K562 treated with DMSO at 1 percent for 24 hours (cell line): ENCODE results near the gene ZNF274. TPM values are rescaled to one million over a fixed set of nuclear protein-coding genes. Genes with fewer than 3 reads are reported as not detected.

Experiments
- total RNA-seq: library from RNA; unstranded; fragments of 300-600 nt; gene quantifications from 2 replicates; pipeline ENCODE4 v1.2.3, GENCODE V29; 2022; ENCODE audit warnings: low read depth; ENCODE audit not compliant: insufficient read depth

The ZNF274 gene
- 33.1 and 33.2 TPM in 2 replicates for total RNA-seq

DNA sequence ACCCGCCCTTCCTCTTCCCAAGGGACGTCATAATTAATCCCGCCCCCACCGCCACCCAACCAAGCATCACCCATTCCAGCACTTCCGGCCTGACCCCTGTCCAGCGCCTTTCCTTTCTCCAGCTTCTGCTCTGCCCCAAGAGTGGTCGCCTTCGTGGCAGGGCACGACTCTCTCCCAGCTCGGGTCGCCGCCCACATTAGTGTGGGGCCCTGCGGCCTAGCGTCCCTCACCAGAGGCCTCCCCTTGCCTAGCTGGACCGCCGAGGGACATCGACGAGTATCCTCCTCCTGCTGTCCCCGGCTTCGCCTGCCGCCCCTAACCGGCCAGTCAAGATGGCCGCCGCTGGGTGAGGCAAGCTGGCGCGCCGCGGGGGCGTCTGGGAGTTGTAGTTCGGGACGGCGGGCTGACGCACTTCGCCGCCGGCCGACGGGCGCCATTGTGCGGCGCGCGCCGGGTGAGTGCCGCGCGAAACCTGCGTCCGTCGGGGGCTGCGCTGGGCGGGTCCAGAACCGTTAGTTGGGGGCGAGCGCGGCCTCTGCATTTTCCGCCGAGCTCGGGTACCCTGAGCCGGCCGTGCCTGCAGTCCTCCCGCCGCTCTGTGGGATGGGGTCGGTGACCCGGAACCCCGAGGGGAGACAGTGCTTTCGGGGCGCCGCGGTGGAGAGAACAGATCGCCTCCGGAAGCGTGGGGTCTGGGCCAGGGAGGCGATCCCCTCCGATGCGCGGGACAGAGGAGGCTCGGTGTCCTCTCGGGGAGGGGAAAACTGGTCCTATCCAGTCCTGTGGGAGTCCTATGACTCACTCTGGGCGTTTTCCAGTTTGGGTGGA, at the start of gene ZNF274:
Gene ZNF274, plus strand, starts transcription at position 73 of the 828 bp plus-strand sequence. CDS start 905 bp downstream, outside the sequence.

DNA sequence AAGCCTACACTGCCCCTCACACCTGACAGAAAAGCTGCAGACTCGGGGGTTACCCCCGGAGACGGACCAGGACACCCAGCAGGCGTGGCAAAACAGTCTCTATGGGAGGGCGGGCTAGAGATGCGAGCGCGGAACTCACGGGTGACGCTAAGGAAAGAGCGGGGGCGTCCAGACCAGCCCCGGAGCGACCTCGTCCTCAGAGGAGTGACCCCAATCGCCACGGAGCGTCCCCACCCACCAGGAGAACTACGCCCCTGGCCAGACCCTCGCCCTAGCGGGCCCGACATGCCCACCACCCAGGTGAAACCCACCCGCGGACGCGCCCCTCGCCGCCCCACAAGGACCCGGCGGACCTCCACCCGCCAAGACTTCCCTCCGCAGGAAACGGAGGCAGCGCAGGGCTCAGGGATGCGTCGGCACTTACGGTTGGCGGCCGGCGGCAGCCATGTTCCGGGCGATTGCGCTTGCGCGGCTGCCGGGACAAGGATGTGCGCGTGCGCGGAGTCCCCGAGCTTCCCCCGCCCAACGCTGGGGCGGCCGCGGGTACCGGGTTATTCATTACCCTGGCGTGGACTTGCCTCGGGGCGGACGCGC, 32.4 kb upstream of the ZNF274 start, which contains the start of gene ZNF329:
Gene ZNF329, minus strand, starts transcription at position 462 of the 594 bp plus-strand sequence. CDS start 21,286 bp downstream, outside the sequence.

DNA sequence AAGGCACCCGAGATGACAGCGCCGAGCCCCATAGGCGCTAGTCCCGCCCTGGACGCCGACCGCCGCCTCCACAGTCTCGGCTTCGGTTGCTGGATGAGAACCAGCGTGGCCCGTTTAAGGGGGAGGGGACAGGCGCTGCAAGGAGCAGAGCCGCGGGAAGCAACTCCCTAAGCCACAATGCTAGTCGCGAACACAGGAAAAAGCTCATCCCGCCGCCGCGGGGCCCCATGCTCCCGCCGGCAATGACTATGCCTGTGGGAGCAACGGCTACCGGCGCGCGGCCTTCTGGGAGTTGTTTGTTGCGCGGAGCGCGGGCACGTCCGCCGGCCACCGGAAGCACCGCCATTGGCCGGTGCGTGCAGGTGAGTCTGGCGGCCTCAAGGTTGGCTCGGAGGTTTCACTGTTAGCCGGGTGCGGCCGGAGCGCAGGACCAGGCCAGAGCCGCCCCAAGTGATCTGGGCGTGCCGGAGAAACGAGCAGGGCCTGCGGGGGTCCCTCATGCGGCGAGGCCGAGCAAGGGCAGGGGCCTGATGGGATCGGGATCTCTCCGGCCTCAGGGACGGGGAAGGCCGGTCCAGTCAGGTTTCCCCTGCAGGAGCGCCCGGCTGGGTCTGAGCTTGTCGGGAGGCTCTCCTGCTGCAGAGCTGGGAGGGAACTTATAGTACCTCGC, 45.9 kb downstream of the ZNF274 start, which contains the start of gene ZNF544:
Gene ZNF544, plus strand, starts transcription at position 330 of the 670 bp plus-strand sequence. CDS start 15,110 bp downstream, outside the sequence.

Other genes starting within 250 kb of the ZNF274 start
- gene ZNF418, start 247.7 kb upstream of the ZNF274 start, total RNA-seq, result 0.67 TPM in 1 of 2 replicates, not detected in the other
- 0.14 TPM in 1 of 2 replicates, not detected in the other for gene ZNF256, start 235.4 kb upstream of the ZNF274 start, total RNA-seq
- gene C19orf18, start 208.5 kb upstream of the ZNF274 start, total RNA-seq, result not detected in 2 replicates
- 0.90 and 1.2 TPM in 2 replicates for gene ZNF606, start 180.2 kb upstream of the ZNF274 start, total RNA-seq
- not detected in 2 replicates for gene ZSCAN1, start 149.0 kb upstream of the ZNF274 start, total RNA-seq
- 0.14 and 0.32 TPM in 2 replicates for gene ZNF135, start 123.8 kb upstream of the ZNF274 start, total RNA-seq
- 7.9 and 11.5 TPM in 2 replicates for gene ZSCAN18, start 84.8 kb upstream of the ZNF274 start, total RNA-seq
- 2.6 and 2.7 TPM in 2 replicates for gene ZNF329, start 32.3 kb upstream of the ZNF274 start, total RNA-seq
- 28.3 and 28.5 TPM in 2 replicates for gene ZNF544, start 45.9 kb downstream of the ZNF274 start, total RNA-seq
- 1.5 and 1.7 TPM in 2 replicates for gene ZNF8, start 95.9 kb downstream of the ZNF274 start, total RNA-seq
- 79.3 and 90.5 TPM in 2 replicates for gene ERVK3-1, start 122.3 kb downstream of the ZNF274 start, total RNA-seq
- 2.2 and 3.1 TPM in 2 replicates for gene ZSCAN22, start 143.9 kb downstream of the ZNF274 start, total RNA-seq
- 53.9 and 61.3 TPM in 2 replicates for gene A1BG, start 170.4 kb downstream of the ZNF274 start, total RNA-seq
- 6.2 and 6.8 TPM in 2 replicates for gene ZNF497, start 179.7 kb downstream of the ZNF274 start, total RNA-seq
- gene ZNF837, start 198.0 kb downstream of the ZNF274 start, total RNA-seq, result 5.8 and 6.7 TPM in 2 replicates
- 5,699 and 5,966 TPM in 2 replicates for gene RPS5, start 204.2 kb downstream of the ZNF274 start, total RNA-seq
- gene RNF225, start 212.6 kb downstream of the ZNF274 start, total RNA-seq, result not detected in 2 replicates
- 31.3 and 34.8 TPM in 2 replicates for gene ZNF584, start 225.6 kb downstream of the ZNF274 start, total RNA-seq